Cortex of kidney (tissue), 1 donor: ENCODE data around the gene PIPOX.

Experiments used
- DNase-seq: peaks from one replicate; lab custom pipeline; 2025; lab: John Stamatoyannopoulos, UW

Gene PIPOX

DNA sequence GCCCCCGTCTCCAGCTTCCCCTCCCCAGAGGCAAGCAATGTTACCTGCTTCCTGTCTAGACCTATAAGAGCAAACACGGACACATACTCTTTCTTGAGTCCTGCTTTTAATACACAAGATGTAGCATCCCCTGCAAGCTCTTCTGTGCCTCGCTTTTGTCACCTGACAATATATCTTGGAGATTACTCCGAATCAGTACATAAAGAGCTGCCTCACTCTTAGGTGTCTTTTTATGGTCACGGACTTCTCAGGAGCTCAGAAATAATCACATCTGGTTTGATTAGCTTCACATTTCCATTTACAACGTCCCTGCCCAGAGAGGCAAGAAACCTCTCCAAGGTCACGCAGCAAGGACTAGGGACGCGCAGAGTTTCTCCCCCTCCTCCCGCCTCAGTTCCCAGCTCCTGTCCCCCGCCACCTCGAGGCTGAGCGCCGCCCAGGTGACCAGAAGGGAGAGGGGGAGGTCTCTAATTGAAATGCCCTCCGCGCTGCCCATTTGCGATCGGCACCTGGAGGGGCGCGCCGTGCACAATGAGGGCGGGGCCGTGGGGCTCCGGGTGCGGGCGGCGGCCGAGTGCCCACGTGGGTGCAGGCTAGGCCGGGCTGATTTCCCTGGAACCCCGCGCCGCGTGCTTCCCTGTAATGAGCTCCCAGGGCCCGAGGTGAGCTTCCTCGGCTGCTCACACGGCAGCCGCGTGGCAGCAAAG lies 23.3 kb upstream of the PIPOX start:
- DNase-seq, result no peak

DNA sequence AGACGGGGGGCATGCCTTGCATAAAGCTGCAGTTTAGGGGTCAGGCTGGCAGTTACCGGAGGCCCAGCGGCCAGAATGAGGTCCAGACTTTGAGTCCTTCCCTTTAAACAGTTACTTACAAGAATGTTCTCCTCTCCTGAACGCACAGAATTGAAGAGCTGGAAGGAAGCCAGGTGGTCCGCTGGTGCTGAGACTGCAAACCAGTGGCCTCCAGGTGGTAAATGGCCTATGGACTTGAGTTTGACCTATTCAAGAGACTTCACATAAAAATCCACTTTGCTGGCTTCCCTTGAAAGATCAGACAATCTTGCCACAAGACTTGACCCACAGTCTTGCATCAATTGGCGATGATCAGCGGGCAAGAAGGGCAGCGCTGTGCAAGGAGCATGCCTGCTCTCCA lies 22.4 kb upstream of the PIPOX start:
- DNase-seq, result no peak

DNA sequence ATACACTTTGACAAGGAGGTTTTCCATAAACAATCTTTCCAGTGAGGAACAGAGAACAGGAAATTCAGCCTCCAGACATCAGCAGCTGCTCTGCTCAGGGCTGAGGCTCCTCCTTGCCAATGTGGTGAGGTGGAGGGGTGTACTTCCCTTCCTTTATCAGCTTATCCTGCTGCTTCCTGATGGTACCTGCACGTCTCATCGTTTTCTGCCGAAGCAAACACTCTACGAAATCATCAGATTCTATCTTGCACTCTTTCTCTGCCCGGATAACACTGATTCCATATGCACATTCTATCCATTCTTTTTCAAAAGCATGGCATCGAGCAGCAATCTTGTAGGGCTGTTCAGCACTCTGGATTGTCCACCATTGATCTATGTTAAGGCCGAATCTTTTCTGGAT lies 21.7 kb upstream of the PIPOX start:
- no peak for DNase-seq

DNA sequence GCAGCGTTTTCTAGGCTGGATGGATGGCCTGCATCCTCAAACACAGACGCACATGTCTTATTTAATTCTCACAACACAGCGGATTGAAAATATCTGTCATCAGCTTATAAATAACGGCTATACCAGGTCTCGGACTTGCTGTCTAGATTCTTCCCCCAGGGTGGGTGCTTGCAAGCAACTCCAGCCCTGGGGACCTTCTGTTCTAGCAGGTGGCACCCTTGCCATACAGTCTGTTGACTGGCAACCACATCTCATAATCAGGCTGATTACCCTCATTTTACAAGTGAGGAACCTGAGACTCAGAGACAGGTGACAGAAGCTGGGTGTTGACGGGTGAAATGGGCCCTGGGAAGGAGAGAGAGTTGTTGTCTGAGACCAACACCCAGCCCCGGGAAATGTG lies 20.9 kb upstream of the PIPOX start:
- DNase-seq, result no peak

DNA sequence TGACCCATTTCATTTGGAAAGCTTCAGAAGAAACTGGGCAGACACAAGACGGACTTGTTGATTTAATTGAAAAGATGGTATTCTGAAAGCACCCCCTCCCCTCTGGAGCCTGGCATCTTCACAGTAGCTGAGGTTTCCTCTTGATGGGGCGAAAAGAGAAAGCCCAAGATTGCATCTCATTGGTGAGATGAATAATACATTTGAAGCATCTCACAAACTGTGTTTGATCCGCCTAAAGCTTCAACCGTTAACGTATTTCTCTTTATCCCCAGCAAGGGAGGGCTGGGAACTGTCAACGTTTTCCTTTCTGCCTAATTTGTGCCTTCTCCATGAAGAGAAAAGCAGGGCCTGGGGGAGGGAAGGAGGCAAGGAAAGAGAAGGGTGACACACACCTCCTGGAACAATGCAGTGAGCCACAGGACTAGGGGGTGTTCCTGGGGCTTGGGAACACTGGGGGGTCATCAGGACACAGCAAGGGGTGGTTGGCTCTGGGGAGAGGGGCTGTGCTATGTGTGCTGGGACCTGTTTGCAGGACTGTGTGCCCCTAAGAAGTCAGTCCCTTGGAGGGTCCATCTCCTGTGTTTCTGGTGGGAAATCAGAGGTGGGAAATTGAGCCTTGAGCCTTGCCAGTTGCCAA lies 18.5 kb upstream of the PIPOX start:
- no peak for DNase-seq

DNA sequence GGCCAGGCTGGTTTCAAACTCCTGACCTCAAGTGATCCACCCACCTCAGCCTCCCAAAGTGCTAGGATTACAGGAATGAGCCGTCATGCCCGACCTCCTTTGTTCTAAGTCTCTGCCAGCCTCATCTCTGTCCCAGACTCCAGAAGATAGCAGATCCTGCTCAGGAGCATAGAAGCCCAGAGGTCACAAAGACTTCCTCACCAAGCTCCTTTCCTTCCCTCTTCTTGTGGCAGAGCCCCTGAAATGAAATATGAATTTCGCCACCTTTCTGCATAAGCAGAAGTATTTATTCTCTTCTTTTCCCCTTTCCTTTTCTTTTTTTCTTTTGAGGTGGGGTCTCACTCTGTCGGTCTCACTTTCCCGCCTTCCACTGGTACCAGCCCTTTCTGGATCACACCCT lies 11.5 kb upstream of the PIPOX start:
- no peak for DNase-seq

DNA sequence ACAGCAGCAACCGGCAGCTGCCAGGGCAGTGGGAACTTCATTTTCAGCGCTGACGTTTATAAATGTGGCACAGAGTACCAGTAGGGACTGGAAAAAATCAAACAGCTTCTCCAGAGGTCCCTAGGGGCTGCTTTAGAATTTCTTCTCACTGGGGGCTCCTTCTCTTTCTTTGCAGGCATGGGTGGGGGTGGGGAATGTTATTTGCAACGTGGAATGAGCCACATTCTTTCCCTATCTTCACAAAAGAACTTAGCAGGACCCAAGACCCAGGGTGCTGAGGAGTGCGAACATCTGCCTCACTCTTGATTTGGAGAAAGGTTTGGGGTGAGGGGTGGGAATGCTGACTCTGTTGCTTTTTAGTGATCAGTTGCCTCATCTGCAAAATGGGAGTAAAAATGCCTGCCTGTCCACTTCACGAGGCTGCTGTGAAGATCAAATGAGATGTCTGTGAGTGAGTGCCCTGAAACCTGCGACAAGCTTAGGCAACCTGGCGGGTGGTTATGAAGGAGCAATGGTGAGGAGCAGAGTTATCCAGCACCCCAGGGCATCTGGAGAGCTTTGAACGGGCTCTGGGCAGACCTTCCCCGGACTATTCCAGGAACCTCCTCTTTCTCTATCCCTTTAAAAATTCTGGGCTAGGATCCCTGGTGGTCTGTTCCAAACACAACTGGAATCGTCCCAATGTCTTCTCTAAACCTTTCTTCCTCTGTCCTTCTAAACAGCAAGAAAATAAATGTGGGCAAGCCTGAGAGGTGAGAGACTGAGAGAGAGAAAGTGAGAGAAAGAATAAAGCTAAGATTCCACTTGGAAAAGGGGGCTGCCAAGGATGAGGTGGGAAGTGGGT lies 10.7 kb upstream of the PIPOX start:
- DNase-seq, result no peak

DNA sequence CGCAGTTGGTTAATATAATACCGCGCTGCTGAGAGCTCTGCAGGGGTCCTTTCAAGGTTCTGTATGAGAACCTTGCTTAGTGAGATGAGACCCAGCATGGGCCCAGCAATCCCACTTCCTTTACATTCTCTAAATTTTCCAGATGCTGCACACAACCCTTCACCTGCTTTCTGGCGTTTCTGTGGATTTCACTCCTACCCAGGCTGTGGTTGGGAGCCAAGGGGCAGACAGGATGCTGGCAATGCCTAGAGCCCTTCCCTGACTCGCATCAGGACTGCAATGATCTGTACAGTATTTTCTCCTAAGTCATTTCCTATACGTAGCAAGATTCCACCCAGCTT lies 10.1 kb upstream of the PIPOX start:
- no peak for DNase-seq

DNA sequence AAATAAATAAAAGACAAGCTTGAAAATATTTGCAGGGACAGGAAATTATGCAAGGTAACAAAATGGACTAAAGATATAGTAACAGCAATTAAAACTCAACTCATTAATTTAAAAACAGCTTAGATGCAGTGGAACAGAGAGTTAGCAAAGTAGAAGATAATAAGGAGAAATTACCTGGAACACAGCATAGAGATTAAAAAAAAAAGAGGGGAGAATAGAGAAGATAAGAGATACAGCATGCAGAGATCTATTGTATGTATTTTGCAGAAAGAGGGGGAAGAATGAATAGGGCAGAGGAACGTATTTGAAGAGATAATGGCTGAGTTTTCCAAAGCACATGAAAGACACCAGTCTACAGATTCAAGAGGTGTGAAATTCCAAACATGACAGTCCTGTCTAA lies 8.4 kb upstream of the PIPOX start:
- DNase-seq, result no peak

DNA sequence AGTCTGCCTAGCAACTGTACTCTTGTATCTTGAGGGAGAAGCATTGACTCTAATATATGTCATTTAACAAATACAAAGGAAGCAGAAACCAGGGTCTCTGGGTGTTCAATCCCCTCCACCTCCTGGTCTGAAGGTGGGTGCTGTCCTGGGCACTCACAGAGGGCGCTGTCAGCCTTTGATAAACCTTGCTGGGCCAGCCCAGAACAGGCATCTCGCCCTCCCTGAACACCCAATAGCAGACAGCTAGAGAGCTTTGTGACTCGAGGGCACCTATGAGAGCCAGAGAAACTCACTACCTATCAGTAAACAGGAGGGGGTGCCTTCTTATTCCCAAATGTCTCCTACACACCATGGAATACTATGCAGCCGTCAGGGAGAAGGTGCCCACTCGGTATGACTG lies 6.4 kb upstream of the PIPOX start:
- DNase-seq, result no peak

DNA sequence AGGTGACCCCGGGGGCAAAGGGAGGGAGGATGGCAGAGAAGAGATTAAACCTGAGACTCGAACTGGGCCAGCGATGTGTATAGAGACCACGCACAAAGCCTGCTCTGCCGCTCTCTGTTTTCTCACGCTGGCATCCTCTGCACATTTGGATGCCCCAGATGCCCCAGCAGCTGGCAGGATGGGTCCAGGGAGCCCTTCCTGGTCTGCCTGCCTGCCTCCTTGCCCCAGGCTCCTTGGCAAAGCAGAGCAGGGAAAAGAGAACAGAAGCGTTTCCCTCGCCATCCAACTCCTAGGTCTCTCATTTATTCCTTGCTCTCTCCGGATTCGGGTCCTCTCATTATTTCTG lies 5.2 kb upstream of the PIPOX start:
- DNase-seq, result no peak

DNA sequence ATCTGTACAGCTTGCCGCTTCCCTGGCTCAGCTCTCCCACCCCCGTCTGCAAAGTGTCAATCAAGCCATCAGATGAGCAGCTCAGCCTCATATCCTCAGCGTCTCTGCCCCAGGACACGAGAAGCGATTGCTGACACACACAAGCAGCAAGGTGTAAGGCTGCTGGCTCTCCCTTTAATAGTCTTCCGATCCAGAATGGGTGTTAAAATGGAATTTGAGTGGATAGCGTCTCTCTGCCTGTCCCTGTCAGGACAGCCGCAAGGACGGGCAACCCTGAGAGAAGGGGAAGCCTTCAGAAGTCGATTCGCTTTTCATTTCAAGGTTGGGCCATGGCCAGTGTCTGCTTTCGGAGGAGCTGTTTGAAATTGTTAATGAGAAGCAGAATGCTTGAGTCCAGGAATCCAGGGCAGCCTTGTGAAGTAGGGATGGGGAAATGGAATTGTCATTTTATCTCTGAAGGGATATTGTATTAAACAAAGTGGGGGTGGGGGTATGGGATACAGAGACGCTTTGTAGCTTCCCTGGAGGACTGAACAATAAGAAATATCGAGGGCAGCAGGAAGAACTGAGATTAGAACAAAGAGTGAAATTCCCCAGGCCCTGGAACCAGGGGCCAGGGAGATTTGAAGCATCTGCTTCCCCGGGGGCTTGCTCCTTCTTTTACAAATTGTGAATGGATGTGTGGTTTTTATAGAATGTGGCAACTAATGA lies 4.7 kb upstream of the PIPOX start:
- no peak for DNase-seq

DNA sequence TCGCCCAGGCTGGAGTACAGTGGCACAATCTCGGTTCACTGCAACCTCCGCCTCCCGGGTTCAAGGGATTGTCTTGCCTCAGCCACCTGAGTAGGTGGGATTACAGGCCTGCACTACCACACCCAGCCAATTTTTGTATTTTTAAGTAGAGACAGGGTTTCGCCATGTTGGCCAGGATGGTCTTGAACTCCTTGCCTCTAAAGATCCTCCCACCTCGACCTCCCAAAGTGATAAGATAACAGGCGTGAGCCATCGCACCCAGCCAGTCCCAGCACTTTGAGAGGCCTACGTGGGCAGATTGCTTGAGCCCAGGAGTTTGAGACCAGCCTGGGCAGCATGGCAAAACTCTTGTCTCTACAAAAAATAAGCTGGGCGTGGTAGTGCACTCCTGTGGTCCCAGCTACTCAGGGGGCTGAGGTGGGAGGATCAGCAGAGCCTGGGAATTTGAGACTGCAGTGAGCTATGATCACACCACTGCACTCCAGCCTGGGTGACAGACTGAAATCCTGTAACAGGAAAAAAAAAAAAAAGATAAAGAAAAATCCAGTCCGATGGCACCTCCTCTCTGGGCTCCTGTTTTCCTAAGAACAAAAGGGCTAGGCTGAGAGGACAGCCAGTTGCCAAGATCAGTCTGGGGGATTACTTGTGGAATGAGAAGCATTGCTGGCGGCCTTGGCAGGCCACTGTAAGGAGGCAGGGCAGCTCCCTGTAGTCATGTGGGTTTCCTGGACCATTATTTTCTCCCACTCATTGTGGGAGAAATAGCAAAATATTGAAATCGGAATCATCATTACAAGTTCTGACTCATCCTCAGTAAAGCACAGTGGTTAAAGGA lies 3.0 kb upstream of the PIPOX start:
- no peak for DNase-seq

DNA sequence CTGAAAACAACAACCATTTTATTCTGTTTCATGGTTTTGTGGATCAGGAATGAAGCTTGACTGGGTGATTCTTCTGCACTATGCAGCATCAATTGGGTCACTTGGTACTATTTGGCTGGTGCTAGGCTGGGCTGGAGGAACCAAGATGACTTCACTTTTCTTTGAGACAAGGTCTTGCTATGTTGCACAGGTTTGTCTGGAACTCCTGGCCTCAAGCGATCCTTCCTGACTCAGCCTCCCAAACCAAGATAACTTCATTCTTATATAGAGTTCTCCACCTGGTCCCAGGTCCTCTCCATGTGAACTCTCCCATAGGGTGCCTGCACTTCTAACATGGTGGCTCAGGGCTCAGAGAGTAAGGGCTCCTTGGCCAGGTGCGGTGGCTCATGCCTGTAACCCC lies 1.9 kb upstream of the PIPOX start:
- DNase-seq, result no peak

DNA sequence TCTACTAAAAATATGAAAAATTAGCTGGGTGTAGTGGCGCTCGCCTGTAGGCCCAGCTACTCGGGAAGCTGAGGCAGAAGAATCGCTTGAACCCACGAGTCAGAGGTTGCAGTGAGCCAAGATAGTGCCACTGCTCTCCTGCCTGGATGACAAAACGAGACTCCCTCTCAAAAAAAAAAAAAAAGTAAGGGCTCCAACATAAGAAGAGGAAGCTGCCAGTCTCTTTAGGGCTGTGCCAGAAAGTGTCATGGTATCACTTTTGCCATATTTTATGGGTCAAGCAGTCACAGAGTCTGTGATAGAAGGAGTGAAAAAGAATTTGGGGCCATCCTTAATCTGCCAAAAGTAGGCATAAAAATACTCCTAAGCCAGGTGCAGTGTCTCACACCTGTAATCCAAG lies 1.4 kb upstream of the PIPOX start:
- DNase-seq, result no peak

DNA sequence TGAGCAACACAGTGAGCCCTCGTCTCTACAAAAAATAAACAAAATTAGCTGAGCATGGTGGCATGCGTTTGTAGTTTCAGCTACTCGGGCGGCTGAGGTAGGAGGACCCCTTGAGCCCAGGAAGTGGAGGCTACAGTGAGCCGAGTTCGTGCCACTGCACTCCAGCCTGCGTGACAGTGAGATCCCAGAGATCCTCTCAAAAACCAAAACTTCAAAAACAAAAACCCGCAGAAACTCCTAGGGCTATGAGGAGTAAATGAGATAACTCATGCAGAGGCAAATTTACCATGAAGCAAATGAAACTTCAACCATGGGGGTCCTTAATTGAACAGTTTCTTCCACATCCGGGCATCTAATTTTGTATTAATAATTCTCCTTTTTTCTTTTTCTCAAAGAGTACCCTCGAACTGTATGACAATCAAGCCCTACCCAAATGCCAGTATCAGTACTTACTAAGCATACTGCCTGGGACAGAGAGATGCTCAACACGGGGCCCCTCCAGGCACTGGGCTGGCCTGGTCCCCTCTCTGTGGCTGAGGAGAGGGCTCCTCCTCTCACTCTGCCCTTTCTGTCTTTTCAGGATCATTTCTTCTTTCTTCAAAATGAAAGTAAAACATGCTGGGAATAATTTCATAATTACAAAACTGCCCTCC lies 789 bp upstream of the PIPOX start:
- DNase-seq, result no peak

DNA sequence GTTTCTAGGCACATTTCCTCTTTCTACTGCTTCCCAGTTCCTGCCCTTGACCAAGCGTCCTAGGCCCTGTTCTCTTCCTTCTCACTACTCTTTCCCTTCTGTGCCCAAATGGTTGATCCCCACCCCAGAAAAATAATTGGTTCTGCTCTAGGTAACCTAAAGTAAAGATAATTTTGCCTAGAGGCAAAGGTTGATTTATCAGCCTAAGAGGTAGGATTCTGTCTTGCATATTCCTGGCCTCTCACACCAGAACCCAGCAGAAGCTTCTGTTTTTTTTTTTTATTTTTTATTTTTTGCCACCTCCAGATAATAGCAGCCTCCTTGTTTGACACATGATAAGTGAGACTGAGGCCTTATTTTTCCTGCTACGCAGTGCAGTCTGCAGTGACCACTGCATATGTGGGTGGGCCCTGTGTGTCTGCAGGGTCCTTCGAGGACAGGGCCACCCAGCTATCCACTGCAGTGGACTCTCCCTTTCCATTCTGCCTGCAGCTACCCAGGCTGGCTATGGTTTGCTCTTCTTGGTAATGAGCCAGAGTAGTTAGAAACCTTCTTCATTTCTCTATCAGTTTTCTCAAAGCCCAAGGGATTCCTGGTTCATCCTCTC lies 701 bp downstream of the PIPOX start:
- no peak for DNase-seq

DNA sequence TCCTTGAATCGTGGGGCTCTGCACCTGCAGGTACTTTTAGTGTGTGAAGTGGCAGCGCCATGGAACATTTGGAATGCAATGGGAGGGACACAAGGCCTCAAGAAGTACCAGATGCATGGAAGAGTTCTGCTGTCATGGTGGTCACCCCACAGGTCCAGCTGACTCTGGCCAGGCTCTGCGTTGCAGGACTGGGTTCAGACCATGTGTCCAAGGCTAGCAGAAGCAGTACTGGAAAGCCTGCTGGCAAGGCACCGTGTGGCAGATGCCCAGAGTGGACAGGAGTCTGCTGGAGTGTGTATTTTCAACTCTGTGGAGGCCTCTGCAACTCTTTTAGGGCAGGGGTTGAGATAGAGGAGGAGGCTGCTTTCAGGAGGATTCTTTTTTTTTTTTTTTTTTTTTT lies 2.1 kb downstream of the PIPOX start:
- no peak for DNase-seq

DNA sequence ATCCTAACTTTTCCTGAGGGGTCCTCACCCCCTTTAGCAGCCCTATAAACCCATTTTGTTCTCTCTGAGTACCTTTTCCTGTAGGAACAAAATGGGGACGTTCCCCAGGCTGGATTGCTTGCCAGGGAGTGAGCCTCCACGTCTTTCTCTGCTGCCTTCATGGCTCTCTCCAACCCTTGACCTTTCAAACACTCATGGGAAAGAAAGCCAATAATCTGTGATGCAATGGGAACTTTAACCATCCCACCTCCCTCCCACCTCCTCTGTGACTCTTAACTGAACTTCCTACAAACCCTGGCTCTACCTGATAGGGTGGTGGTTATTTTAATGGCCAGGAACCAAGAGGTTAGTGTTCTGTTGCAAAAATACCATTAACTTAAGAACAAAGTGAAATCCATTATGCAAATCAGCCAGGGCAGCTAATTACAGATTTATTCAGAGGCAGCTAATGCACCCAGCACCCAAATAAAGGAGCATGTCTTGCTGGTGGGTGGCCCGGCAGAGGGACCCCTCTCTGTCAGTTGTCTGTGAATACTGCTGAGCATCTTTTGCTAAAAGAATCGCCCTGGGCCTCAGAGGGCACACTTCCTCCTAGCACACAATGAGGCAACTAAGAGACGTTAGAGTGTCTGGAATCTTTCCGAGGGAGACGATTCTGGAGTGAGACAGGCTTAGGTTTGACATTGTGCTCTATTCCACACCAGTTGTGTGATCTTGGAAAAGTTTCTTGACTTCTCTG lies 3.0 kb downstream of the PIPOX start:
- no peak for DNase-seq

DNA sequence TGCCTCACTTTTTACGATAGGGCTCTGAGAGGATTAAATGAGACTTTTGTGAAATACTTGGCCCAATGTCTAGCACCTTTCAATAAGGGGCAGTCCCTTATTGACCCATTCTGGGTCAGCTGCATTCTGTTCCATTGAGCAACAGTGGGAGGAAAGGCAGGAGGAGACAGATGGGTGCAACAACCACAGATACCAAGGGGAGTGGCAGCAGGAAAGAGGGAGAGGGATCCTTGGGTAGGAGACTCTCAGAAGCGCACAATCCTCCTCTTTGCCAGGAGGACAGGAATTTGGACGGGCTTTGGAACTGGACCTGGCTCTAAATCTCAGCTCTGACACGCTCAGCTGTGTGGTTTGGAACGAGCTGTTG lies 3.5 kb downstream of the PIPOX start:
- DNase-seq, result no peak
